GM21447 (cell line): ENCODE results near the gene DNAL4.

Experiments
- ATAC-seq: cut with Tn5 transposase; IDR thresholded peaks from one replicate; pipeline ENCODE4 v1.9.1; 2021; ENCODE audit not compliant: unreplicated experiment

Gene DNAL4, protein sequence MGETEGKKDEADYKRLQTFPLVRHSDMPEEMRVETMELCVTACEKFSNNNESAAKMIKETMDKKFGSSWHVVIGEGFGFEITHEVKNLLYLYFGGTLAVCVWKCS

DNA sequence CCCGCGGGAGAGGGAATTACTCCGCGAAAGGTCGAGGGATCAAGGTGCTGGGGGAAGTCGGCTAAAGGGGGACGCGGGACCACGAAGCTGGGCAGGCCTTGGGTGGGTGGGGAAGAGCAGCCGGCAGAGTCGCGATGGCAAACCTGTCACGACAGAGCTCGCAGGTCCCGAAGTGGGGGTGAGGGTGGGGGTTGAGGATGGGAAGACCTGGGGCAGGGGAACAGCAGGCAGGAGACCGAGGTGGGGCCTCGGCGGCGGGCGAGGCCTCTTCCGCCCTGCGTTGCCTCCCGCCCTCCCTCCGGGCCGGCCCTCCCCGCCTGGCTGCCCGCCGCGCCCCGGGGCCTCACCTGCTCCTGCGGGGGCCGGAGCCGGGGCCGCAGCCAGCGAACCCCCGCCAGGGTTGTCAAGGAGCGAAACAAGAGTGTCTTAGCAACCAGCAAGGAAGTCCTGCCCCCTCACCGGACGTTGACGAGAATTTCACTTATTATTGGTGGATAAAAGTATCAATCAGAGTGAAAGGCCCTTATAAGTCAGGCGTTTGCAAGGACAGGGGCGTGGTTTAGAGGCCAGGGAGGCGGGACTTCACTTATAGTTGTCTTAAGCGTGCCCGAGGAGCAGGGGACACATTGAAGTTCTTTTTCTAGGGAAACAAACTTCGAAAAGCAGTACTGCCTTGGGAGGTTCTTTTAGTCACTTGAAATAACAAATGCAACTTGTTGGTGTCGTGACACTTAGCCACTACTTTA is at the start of gene DNAL4:
Gene DNAL4, minus strand, starts transcription at position 423 of the 746 bp plus-strand sequence. CDS start 11,412 bp downstream, outside the sequence.
- peak; percentile 97 for ATAC-seq

DNA sequence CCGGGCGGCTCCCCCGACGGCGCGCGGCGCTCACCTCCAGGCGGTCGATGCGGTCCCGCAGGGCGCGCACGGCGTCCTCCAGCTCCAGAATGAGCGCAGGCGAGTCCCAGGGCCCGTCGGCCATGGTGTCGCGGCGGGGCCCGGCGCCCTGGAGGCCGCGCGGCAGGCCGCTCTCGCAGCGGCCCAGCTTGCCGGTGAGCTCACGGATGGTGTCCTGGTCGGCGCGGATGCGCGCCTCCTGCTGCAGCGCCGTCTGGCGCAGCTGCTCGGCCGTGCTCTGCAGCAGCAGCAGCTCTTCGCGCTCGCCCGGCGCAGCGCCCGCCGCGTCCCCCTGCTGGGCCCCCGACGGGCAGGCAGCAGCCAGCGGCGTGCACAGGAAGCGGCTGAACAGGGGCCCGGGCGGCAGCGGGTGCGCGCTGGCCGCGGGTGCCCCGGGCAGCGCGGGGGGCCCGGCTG is 49.3 kb upstream of the DNAL4 start:
- ATAC-seq, result no peak

DNA sequence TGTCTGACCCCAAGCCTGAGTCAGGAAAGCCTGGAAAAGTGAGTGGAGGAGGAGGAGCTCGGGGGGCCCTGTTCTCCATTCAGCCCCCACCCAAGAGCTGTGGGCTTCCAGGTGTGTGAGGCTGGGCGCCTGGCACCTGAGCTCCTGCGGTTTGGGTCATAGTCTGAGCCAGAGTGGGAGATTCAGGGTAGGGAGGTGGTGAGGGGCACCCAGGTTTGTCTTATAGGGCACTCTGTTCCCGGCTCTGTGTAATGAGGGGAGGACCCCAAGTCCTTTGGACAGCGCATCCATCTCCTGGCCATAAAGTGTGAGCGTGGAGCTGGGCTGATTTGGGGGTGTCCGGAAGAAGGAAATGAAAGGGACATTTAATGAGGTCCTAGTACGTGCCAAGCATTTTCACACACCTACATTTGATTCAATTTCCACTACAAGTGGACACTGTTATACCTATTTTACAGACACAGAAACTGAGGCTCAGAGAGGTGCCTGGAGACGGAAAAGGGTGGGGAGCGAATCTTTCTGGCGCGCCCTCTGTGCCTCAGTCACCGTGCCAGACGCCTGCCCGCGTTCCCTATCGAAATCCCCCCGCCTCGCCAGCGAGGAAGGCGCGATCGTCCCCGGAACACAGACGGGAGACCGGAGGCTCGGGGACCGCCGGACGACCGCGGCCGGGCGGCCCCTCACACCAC is 48.7 kb upstream of the DNAL4 start:
- no peak for ATAC-seq

DNA sequence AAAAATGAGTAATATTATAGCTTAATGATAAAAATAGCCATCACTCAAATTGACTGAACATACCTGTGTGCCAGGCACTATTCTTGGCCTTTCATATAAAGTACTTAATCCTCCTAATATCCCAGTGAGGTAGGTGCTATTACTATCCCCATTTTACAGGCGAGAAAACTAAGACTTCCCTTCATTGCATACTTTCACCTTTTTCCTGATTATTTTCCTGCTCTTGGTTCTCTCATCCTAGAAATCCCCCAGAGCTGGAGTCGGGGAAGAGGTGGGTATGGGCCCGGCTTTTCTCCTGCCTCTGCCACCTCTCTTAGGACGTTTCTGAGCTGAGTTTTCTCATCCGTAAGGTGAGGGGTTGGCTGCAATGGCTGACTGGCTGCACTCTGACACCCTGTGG is 47.7 kb upstream of the DNAL4 start:
- ATAC-seq, result no peak

DNA sequence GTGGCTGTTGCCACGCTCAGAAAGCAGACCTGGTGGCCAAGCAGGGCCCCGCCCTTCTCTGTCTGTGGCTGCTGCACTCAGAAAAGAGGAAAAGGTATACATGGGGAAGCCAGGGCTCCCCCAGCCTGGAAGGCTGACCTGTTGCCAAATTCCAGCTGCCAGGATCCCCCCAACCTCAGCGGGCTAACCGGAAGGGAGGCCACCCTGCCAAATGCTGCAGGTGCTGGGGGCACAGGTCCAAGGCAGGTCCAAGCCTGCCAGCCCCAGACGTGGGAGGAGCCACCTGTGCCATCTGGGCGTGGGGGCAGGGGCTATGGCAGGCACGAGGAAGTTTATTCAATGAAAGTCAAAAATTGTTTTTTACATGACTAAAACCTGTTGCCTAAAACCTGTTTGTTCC is 47.3 kb upstream of the DNAL4 start:
- ATAC-seq, result no peak

DNA sequence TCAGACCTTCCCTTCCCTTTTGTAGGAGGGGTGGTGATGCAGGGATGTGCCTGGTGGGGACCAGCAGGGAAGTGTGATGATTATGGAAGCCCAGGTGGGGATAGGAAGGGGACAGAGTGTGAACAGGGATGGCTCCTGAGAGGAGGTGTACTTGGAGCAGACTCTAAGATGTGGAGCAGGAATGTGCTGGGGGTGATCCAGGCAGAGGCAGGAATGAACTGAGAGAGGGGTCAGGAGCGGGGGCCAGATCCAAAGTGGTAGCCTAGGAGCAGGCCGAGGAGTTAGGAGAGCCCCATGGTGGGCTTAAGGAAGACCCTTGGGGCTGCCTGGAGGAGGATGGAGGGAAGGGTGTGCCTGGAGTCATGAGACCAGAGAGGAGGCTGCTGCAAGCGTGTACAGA is 46.2 kb upstream of the DNAL4 start:
- no peak for ATAC-seq

DNA sequence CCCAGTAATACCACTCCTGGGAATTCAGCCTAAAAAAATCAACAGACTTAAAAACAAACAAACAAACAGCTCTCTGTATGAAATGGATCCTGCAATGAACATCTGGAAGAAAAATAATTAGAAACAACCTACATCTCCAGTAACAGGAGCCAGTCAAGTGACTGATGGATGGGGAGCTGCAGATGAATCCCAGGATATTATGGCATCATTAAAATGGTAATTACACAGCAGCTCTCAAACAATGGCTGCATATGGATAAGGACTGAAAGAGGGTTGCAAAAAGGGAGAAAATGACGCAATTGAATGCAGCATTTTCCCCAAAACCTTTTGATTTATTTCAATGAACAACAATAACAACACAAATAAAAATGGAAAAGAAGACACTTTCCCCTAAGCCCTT is 45.7 kb upstream of the DNAL4 start:
- ATAC-seq, result no peak

DNA sequence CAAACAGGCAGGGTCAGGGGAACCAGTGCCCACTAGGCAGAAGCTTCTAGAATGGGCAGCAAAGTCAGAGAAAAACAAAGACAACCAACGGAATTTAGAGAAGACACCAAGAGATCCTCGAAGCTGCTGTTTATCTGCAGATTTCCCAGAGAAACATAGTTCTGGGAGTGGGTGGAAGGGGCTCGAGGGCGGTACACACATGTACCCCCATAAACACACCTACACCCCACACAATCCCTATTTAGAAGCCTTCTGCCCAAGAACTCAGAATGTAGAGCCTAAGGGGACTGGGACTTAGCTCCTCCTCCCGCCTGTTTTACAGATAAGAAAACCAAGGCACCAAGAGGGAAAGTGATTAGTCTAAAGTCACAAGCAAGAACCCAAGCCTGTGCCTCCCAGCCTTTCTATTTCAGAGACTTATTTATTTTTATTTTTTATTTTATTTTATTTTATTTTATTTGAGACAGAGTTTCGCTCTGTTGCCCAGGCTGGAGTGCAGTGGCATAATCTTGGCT is 43.5 kb upstream of the DNAL4 start:
- no peak for ATAC-seq

DNA sequence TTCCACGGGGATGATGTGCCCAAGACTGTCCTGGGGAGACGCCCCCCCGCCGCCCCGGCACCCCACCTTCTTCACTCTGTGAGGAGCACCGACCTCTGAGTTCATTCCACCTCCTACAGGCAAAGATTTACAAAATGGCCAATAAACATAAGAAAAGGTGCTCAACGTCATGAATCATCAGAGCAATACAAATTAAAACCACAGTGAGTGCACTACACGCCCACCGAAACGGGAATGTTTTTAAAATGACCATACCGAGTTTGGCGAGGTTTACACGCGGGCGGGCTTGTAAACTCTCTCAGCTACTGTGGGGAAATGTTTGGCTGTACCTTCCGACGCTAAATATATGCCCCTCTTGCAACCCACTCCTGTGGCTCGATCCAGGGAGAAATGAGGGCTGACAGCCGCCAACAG is 42.0 kb upstream of the DNAL4 start:
- no peak for ATAC-seq

DNA sequence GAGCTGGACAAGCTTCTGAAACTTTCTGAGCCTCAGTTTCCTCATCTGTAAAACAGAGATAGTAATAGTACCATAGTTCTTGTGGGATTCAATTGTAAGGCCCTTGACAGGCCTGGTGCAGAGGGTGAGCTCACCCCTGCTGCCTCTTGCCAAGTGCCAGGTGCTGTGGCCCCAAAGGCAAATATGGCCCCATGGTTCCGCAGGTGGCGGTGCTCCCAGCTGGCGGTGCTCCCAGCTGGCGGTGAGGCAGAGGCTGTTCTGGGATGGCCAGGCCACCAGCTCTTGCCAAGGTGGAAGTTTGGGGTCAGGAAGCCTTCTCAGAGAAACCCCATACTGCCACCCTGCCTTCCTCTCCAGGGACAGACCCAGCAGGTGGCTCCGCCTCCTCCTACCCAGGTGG is 41.0 kb upstream of the DNAL4 start:
- no peak for ATAC-seq

DNA sequence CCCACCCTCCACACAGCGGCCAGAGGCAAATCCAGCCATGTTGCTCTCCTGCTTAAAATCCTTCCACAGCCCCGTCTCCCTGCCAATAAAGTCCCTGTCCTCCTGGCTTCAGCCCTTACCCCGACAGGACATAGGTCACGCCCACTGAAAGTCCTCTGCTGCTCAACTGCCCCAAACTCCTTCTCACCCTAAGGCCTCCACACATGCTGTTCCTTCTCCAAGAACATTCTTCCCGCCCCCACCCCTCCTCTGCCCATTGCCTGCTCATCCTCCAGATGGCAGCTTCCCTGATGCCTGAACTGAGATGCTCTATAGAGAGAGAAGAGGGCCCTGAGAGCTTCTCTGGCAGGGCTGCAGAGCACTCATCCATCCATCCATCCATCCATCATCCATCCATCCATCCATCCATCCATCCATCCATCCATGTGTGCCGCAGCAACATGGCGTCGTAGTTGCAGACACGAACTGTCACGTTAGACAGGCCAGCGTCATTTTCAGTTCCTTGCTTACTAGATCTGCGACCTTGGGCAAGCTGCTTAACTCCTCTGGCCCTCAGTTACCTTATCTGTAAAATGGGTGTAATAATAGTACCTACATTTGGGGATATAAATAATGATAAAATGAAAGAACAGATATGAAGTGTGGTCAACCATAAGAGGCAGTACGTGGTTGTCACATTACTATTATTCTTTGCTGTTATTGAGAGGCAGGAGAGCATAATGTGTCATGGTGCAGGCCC is 40.4 kb upstream of the DNAL4 start:
- ATAC-seq, result no peak

DNA sequence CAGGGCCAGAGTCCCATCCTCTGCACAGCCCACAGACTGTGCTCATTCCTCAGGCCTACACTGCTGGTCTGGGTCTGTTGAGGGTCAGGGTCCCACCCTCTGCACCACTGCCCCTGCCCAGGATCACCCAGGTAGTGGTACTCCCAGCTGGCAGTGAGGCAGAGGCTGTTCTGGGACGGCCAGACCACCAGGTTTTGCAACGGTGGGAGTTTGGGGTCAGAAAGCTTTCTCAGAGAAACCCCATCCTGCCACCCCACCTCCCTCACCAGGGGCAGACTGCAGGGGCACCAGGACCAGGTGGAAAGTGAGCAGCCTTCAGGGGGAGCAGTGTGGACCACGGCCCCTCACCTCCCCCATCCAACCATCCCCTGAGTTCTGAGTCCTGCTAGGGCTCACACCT is 39.1 kb upstream of the DNAL4 start:
- no peak for ATAC-seq

DNA sequence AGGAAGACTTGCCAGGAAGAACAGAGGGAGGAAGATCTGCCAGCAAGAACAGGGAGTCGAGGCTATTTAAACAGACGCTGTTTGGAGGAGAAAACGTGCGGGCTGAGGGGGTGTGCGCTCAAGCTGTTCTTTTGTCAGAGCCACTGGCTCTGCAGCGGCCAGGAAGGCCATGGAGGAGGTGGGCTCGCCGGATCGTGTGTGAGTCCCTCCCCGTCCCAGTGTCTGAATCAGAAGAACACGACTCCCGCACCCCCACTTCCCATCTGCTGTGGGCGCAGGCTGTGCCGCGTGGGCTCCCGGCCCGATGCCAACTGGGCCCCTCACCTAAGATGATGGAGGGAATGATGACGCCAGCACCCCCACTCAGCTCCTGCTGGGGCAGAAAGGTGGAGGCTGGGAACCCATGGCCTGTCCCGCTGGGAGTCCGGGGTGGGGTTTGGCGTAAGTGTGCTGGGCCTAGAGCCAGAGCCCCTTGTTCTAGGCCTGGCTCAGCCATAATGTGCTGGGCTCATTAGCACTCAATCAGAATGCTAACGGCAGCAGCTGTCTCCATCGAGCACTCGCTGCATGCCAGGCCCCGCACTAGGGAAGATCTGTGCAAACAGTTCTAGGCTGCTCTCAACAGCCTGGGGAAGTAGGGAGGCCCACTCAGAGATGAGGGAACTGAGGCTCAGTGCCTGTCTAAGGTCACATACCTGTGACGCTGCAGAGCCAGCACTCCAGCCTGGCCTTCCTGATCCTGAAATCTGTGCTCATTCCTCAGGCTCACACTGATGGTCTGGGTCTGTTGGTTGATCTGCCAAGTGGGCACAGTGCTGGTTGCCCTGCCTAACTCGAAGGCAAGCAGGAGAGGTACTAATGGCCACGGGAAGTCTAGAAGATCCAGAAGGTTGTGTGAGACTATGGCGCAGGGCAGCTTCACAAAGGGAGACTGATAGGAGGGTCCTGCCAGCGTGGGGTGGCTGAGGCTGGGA is 38.3 kb upstream of the DNAL4 start:
- ATAC-seq, result no peak

DNA sequence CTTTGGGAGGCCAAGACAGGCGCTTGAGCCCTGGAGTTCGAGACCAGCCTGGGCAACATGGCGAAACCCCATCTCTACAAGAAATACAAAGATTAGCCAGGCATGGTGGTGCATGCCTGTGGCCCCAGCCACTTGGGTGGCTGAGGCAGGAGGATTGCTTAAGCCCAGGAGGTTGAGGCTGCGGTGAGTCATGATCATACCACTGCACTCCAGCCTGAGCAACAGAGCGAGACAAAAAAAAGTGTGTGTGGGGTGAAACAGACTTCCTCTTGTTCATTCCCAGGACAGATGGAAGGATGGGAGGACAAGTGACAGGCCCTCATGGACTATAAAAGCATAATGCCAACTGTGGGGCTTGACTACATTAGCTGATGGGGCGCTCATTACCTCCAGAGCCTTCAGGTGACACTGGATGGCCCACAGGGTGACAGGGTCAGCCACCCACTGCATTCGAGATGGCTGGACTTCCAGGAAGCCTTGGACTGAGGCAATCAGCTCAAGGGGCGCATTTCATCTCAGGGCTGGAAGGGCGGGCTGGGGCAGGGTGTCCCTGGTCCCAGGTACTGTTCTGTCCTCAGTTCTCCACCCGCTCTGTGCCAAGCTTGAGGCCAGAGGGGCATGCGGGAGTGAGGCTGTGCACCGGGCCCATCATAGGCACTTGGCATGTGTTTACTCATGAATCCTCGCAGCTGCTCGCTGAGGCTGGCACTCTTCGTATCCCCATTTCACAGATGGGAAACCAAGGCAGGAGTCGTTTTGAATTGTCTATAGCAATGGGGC is 37.4 kb upstream of the DNAL4 start:
- ATAC-seq, result no peak

DNA sequence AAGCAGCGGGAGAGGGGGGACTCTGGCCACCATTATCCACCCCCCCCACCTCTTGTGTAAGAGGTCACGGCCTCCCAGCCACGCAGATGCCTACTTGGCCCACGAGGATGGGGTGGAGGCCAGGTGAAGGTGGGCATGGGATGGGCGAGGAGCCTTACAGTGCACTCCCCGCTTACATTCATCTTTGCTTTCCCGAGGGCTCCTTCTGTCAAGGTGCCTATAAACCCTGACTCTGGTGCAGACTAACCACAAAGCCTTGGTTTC is 36.8 kb upstream of the DNAL4 start:
- no peak for ATAC-seq

DNA sequence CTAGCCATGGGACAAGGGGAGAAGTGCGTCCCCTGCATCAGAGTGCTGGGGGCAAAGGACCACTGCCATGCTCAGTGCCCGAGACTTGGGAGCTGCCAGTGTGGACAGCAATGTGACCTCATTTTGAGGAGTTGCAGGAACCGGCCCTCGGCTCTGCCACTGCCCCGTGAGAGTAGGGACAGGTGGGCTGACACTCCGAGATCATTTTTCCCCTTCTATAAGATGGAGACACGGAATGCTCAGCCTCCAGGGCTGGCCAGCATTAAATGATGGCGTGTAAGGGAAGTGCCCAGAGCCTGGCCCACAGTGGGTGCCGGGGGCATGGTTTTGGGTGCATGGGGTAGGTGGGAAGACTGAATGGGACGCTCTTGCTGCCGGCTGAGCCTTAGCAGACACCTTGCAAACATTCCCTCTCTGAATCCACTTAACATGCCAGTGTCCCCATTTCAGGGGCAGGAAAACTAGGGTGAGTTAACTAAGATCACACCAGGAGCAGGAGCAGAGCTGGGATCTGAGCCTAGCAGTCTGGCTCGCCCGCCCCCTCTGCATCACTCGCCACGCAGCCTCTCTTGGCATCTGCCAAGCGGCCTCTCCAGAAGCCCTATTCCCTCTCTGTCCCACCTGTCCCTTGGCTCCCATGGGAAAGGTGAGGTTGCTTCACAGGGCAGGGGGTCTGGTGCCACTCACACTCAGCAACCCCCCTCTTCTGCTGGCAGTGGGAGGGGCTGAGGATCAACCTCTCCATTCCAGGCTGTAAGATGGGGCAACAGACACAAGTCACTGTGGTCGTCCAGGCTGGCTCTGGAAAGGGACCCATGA is 36.3 kb upstream of the DNAL4 start:
- ATAC-seq, result no peak

DNA sequence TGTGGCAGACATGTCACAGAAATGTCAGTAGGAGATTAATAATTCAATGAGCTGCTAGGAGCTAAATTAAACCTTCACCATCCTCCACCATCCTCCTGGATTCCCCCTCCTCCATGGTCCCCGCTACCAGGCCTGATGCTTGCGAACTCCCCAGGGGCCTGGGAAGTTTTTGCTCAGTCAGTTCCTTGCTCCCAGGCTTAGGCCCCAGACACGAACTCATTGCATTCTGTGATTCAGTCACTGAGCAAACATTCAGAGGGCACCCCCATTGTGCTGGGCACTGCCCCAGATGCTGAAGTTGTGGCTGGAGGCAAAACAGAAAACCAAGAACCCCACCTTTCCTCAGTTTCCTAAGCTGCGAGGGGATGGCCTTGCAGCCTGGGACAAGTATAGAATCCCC is 35.5 kb upstream of the DNAL4 start:
- ATAC-seq, result no peak

DNA sequence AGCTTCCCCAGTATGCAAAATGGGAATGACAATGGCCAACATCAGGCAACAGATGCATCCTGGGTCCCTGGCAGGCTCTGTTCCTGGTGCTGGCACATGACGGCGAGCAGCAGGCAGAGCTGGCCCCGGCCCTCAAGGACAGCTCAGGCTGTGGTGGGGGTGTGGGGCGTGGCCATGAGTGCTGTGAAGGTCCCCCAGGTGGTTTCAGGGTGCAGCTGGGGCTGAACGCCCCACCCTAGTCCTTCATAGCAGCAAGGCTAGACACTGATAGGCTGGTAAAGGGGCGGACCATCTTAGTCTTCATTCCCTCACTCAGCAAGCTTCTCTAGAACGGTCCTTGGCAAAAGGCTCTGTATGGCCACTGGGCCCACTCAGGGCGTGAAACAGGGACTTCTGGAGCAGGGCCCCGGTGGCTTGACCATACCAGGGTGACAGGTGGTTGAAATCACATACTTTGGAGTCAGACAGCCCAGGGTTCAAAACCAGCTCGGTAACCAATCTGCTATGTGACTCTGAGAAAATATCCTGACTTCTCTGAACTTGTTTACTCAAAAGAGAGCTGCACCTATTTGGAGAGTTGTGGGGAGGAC is 34.8 kb upstream of the DNAL4 start:
- ATAC-seq, result no peak

DNA sequence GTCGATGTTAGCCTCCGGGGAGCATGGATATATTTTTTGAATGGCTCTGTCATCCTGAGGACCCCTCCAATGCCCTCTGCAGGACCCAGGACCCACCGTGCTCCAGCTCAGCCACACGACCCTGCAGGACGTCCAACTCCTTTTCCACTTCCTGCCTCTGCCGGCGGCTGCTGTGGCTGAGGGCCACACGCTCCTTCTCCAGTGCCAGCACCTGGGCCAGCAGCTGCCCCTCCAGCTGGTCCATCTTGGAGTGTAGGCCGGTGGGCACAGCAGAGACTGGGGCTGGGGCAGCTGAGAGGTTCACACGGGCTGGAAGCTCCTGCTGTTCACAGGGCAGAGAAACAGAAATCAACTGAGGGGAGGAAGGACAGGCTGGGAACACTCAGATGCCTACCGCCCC is 34.2 kb upstream of the DNAL4 start:
- no peak for ATAC-seq
